ENCODE results near the gene KIF6.
"Not testable (repeated sequence)": the region's sequence is repeated elsewhere in the genome, so short reads cannot be mapped to it uniquely, and the experiment has no call there.

Gene KIF6

DNA sequence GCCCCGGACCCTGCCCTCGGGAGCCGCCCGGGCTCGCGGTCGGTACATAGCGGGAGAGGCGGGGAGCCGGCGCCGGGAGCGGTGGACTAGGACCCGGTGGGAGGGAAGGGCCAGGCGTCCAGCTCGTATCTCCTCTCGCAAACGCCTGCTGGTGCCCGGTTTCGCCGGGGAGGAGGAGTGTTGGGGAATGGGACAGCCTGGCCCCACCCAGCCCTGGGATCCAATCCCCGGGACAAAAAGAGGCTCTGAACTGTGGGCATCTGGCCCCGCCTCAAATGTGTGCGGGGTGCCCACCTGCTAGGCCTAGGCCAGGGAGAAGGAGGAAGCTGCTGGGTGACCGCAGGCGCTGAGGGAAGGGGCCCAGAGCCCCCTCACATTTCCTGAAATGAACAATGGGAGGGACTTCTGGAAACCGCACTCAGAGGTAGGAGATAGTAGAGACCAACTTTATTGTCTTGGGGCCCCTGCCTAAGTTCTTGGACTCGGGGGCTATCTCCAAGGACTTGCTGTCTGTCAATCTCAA is 410.9 kb downstream of the KIF6 start, which contains the start of gene KCNK17:
Gene KCNK17, minus strand, starts transcription at position 147 of the 523 bp plus-strand sequence. Its CDS starts 99 bp downstream, at position 48.
- DNase-seq (ENCODE audit: low read depth): no peak

DNA sequence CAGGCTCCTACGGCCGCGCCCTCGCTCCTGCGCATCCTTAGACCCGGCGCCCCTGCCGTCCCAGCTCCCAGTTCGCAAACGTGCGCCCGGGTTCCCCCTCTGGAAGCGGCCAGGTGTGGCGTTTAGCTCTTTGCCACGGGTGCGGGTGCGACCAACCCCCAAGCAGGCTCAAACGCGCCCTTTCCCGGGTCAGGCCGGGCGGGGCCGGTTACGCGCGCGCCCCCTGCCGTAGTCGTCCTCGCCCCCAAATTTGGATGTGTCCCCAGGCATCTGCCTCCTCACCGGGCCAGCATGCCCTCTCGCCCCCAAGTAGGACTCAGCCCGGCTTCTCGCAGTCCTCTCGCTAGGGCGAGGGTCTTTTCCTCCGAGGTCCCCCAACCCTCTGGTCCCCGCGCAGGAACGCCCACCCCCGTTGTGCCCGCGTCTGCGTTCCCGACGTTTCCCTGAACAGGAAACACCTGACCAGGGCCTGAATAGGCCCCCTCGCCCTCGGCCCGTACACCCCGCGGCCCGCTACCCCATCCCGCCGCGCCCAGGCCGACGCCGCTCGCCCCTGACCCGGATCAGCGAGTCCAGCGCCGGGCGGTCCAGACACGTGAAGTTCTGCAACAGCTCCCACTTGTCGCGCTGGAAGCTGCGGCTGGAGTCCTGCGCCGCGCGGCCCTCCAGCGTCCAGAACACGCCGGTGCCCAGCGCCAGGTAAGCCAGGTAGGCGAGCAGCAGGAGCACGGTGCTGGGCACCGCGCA is 411.5 kb downstream of the KIF6 start:
- no peak for DNase-seq (ENCODE audit: low read depth)

DNA sequence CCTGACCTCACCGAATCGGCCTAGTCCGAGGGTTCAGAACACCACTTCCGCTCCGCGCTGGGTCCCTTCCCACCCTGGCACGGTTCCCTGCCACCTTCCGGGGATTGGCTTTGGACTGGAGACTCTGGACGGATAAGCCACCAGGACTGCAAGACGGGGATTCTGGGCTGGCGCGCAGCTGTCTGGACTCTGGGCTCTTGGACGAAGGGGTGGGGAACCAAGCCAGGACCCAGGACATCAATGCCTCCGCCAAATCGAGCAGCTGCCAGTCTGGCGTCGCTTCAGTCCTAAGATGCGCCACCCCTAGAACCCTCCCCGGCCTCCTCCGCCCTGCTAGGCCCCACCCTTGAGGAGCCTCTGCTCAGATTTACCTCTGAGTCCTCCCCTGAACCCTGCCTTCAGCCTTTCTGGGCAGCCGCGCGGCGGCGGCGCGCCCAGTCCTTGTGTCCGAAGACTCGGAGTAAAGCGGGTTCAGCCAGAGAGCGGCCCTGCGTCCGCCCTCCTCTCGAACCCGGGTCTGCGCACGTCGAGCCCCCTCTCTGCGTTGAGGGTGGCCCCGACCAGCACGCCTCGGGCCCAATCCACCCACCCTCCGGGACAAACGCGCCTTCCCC is 412.2 kb downstream of the KIF6 start:
- no peak for DNase-seq (ENCODE audit: low read depth)

DNA sequence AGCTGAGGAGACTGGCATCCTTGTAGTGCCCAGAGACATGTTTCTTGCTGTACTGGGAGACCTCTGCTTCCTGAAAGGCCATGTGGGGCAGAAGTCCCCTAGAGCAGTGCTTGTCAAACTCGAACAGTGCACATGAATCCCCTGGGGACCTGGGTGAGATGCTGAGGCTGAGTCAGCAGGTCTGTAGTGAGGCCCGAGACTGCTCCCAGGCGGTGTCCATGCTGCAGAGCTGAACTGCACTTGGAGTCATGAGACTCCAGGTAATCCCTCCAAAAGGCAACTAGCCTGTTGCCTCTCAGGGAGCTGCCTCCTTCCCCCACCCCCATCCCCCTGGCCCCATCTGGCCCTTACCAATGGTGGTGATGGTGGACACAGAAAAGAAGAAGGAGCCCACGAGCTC is 414.7 kb downstream of the KIF6 start:
- DNase-seq (ENCODE audit: low read depth): no peak

DNA sequence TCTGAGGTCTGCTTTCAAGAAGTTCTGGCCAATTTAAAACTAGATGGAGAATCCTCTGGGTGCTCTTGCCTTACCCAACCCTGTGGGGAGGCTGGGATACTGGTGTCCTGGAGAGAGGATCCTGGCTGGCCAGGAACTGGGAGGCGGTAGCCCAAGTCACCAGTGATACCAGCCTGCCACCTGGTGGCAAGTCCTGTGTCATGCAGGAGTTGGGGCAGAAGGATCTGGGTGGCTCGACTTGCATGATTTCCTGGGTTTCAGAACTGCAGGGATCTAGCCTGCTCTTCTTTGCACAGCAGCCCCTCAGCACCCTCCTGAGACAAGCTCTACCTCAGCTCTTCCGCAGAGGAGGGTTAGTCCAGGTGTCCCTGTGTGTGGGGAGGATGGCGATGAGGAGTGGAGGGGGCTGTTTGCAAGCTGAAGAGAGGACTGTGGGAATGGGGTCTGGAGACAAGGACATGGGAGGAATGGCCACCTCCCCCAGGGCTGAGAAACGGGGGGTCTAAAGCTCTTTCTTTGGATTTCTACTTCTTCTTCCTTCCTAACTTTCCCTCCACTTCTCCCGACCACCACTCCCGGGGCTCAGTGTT is 415.2 kb downstream of the KIF6 start:
- peak; percentile 26 for DNase-seq (ENCODE audit: low read depth)

DNA sequence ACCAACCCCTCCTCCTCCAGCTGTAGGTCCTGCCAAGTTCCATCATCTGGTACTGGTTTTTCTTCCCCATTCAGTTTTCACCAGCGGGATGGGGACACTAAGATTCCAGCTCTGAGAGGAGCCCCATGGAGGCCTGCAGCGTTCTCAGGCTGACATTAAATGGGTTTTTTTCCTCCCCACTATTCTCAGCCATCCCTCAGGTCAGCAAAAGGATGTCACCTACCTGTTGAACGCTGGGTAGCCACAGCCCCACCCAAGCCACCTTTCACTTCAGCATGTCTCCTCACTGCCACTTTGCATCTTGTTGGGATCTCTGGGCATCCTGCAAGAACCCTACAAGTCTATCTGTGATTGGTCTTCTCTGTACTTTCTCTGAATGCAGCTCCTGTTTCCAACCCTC is 417.7 kb downstream of the KIF6 start:
- no peak for DNase-seq (ENCODE audit: low read depth)

DNA sequence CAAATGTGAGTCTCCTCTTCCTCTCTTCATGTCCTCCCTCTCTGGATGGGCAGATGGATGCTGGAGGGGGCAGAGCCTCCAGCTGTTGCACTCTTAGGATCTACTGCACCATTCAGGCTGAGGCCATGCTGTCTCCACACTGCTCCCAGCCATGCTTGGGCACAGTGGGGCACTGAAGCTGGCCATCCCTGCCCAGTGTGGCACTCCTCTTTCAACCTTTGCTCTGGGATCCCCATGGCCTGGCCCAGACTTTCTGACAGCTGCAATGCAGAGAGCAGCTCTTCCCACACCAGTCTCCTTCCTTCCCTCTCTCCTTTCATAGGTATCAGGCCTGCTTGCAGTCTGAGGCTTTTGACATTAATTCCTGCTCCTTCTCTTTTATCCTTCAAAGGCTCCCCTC is 420.3 kb downstream of the KIF6 start:
- DNase-seq (ENCODE audit: low read depth): no peak

DNA sequence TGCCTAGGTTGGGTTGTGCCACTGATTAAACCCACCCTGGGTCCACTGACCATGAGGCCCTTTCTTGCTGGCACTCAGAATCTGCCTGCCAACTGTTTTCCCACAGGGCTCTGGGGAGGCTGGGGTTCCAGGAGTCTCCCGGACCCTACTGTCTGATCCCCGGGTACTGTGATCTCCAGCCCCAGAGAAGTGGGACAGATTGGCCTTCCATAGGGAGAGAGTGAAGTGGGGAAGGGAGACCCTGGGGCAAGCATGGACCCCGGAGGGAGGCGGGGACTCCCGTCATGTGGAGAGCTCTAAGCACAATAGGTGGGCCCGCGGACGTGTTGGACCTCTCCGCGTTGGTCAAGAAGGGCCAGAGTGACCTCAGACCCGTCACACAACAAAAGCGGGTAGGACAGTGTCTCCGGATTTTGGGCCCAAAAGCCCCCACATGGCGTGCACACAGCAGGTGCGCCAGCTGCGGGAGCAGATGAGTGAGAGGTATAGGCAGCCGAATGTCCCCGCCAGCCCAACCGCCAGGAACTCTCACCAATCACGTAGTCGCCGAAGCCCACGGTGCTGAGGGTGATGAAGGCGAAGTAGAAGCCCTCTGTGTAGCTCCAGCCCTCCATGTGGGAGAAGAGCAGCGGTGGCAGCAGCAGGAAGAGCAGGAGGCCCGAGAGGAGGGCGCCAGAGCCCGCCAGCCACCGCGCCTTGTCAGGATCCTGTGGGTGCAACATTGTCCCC is 421.6 kb downstream of the KIF6 start:
- DNase-seq (ENCODE audit: low read depth): no peak

DNA sequence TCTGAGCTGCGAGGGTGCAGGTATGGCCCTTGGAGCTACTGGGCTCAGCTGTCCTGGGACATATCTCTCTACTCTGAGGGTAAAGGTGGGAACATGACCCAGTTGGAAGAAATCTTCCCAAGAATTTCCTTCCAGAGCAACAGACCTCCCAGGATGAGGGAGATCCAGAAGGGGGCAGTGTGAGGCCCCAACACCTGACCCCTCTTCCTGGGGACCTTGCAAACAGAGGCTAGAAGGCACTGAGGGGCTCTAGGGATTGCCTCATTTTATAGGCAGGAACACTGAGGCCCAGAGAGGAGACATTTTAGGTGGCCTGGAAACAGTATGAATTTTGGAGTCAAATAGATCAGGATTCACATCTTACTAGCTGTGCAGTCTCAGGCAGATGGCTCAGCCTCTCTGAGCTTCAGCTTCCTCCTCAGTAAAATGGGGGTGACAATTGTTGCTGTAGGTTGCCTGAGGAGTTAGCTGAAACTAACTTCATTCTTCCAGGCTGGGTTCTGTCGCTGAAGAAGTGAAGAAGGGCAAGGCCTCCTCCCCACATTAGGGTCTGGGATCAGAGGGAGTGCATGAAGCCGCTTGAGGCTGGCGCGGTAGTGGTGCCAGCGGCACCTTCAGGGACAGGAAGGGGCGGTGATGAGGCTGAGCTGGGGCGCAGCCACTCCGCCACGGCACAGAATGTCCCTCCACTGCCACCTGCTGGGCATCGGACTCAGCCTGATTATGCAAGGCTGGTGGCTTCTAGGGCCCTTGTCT is 422.4 kb downstream of the KIF6 start:
- peak; percentile 85 for DNase-seq (ENCODE audit: low read depth)

DNA sequence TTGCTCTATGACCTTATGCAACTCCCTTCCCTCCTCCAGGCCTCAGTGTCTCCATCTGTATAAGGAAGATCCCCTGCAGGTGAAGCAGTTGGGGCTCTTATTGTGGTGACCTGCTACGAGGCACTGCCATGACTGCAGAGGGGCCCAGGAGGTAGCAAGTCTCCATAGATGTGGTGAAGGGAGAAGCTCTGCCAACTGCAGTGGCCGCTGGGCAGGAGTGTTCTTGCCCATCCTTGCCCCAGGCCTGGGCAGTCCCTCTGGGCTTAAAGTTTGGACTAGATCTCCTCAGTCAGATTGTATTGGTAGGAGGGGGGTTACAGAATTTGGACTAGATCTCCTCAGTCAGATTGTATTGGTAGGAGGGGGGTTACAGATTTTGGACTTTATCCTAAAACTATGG is 423.2 kb downstream of the KIF6 start:
- DNase-seq (ENCODE audit: low read depth): no peak

DNA sequence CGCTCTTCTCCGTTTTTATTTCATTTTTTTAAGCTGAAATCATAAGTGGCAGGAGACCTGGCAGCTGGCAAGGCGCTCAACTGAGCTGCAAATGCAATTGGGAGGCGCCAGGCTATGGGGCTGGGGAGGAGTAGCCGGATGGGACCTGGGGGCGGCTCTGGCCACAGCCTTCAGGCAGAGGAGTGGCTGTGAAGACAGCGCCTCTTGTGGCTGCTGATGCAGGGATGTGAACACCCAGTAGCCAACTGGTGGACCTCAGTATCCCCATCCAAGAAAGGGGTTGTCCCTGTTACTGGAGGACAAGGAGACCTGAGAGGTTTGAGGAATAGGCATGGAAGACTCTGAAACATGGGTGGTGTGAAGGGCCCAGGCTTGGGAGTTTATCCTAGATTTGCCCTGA is 423.6 kb downstream of the KIF6 start:
- no peak for DNase-seq (ENCODE audit: low read depth)

DNA sequence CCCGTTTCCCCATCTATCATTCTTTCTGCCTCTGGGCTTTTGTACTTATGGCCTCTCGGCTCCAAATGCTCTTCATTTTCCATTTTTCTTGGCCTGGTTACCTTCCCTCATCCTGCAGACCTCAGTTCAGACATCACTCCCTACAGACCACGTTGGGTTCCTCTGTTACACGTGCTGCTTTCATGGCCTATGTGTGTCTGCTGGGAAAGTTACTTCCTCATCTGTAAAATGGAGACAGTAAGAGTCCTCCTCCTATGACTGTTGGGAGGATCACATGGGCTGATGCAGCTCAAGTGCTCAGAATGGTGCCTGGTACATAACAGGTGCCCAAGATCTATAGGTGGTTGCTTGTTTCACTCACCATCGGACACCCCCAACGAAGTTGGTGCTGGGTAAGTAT is 424.5 kb downstream of the KIF6 start:
- DNase-seq (ENCODE audit: low read depth): no peak

DNA sequence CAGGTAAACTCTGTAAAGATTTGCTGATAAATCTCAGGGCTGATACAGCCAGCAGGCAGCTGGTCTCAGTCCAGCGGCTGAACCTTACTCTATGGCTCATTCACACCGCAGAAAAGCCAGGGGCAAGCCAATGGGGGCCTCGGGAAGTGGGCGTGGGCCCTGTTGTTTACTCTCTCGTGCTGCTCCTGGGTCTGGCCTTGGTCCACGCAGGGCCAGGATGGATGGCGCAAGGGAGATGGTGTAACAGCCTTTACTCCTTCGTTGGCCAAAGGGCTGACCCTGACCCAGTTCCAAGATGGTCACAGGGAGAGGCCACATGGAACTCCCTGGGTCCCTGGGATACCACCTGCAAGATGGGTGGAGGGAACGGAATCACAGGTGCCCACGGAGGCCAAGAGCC is 427.1 kb downstream of the KIF6 start:
- DNase-seq (ENCODE audit: low read depth): no peak

DNA sequence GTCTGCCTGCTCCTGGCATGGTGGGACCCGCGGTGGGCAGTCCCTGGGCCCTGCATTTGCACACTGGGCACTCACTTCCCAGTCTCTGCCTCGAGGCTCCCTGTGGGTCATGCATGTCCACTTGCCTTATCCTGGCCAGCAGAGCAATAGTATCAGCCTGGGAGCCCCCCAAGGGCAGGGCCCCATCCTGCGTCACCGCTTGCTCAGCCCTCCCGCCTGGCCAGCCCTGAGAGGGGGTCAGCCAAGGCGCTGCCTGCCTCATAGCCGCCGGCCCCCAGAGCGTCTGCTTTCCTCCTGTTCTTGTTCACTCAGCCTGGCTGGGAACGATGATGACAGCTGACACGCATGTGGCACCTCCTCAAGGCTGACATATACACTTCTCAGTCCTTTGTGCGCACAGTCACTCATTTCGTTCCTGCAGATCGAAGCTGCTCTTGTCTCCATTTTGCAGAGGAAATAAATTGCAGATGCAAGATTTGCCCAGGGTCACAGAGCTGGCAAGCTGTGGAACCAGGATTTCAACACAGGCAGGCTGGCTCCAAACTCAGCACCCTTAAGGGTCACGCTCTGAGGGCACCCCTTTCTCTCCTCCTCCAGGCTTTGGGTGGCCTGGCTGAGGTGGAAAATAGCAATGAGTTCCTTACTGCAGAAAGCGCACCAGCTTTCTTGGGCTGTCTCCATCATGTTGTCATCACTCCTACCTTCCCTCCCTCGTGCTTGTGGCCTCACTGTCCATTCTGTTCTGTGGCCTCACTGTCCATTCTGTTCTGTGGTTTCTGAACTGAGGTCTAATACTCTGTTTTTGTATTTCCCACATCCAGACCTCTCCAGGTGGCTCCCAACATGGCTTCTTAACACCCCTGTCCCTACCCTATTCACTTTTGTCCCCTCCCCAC is 428.2 kb downstream of the KIF6 start:
- no peak for DNase-seq (ENCODE audit: low read depth)

DNA sequence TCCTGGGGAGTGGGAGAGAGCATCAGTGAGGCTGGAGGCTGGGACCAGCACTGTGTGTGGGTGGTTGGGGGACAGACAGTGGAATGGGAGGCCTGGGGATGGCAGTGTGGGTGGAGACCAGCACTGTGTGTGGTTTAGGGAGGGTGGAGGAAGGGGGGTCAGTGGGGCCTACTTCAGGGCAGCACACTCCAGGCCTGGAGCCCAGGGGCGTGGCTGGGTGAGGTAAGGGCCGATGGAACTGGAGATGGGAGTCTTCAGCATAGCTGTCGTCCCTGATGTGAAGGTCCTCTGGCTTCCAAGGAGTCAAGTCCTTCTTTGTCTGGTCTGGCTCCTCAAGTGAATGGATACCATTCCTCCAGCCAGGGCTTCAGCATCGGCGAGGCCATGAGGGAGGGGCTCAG is 429.6 kb downstream of the KIF6 start:
- no peak for DNase-seq (ENCODE audit: low read depth)

DNA sequence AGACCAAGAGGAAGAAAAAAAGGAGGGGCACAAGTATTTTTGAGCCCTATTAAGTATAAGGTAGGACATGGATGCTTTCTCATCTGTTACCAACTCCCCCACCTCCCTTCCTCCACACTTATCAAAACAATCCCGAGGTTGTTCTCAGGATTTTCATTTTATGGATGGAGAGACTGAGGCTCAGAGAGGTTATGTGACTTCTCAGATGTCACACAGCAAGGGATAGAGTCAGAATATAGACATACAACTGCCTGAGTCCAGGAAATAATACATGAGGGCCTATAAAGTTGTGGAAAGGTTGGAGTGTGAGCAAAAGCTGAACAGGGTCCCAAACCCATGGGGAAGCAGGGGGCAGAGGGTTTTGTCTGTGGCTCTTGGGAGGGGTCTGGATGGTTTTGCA is 430.3 kb downstream of the KIF6 start:
- DNase-seq (ENCODE audit: low read depth): no peak

DNA sequence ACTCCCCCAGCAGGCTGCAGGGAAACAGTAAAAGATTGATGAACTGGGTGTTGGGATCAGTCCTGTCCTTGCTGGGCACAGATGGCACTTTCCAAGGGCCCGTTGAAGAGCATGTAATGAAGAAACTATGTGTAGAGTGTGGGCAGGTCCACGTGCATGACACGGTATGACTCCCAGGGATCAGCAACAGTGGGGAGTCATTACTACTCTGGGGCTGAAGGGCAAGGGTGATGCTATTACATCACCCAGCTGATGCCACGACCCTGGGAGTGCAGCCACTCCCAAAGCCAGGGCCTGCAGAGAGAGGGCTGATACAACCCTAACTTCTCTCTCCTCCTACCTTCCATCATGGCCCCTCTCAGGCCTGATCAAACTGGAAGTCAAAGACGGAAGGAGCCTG is 431.1 kb downstream of the KIF6 start:
- DNase-seq (ENCODE audit: low read depth): no peak

DNA sequence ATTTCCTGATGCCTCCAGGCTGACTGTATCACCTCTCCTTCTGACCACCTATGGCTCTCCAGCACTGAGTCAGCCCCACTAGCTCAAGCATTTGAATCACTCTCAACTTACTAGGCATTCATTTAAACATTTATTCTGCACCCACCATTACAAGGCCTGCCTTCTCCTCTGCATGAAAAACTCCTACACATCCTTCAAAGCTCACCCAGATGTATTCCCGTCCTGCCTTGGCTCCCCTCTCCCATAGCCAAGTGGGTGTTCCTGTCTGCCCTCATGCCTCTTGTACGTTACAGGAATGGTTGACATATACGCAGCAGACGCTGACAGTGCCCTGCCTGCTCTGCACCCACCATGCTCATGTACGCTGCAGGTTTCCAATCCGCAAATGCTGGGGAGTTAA is 432.6 kb downstream of the KIF6 start:
- no peak for DNase-seq (ENCODE audit: low read depth)

DNA sequence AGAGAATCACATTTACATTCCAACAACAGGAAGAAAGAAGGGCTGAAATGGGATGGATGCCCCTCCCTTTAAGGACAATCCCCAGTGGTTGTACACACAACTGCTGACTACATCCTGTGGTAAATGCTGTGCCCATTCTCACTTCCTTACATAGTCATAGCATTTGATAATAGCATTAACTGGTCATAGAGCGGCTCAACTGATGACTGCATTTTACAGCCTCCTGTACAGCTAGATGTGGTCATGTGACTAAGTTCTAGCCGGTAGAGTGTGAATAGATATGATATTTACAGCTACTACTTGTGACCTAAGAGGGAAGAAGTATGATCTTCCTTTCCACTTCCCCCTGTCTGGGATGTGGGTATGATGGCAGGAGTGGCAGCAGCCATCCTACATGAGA is 435.7 kb downstream of the KIF6 start:
- no peak for DNase-seq (ENCODE audit: low read depth)

DNA sequence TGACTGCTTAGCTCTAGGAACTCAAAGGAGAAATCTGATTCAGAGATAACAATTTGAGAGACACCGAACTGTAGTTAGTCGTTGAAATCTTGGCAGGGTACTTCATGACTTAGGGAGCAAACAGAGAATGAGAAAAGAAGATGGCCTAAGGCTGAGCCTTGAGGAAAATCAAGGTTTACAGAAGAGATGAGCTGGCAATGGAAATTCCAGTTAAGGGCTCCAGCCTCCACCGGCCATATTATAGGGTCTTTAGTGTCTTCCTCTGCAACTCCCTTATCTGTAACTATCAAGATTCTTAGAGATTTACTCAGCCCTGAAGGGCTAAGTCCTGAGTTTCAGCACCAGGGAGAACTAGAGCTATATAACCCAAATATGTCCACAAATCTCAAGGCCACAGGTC is 437.6 kb downstream of the KIF6 start:
- DNase-seq (ENCODE audit: low read depth): no peak

DNA sequence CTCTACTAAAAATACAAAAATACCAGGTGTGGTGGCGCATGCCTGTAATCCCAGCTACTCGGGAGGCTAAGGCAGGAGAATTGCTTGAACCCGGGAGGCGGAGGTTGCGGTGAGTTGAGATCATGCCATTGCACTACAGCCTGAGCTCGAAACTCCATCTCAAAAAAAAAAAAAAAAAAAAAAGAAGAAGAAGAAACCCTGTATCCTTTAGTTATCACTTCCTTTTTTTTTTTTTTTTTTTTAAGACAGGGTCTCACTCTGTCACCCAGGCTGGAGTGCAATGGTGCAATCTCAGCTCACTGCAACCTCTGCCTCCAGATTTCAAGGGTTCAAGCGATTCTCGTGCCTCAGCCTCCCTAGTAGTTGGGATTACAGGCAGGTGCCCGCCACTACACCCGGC is 438.6 kb downstream of the KIF6 start:
- DNase-seq (ENCODE audit: low read depth): not testable (repeated sequence)

All from stimulated activated CD8-positive, alpha-beta memory T cell treated with anti-CD3 and anti-CD28 coated beads, Interleukin-7, amount 100 ng/mL, for 24 hours (primary cell).